HepG2 (cell line): ENCODE data around the gene F12. TPM values are rescaled to one million over a fixed set of nuclear protein-coding genes. Genes with fewer than 3 reads are reported as not detected.

Experiments
- CEBPB ChIP-seq: IDR thresholded peaks from 2 replicates; pipeline ENCODE4 v1.6.1; 2011; ENCODE audit warnings: low read depth, low read length, improper control_type of control experiment, borderline replicate concordance
- HOXD1 ChIP-seq: sonication (generic); formaldehyde crosslinking; IDR thresholded peaks from 2 replicates; pipeline ENCODE4 v1.5.0; 2020; ENCODE audit warnings: missing genetic modification reagents
- NAIF1 ChIP-seq: sonication (generic); formaldehyde crosslinking; IDR thresholded peaks from 2 replicates; pipeline ENCODE4 v1.5.0; 2020; ENCODE audit warnings: mild to moderate bottlenecking, missing genetic modification reagents, borderline replicate concordance
- ONECUT2 ChIP-seq: sonication (generic); formaldehyde crosslinking; IDR thresholded peaks from 2 replicates; pipeline ENCODE4 v1.4.0; 2020; ENCODE audit warnings: missing genetic modification reagents
- POLR2G ChIP-seq: fragments of 200-400 bp; formaldehyde crosslinking; IDR thresholded peaks from 2 replicates; pipeline ENCODE4 v1.6.1; 2018; ENCODE audit warnings: mild to moderate bottlenecking, low read depth, low read length, moderate library complexity
- PTBP1 ChIP-seq: fragments of 200-400 bp; formaldehyde crosslinking; IDR thresholded peaks from 2 replicates; pipeline ENCODE4 v1.6.1; 2018; ENCODE audit warnings: low read length, low read depth; ENCODE audit not compliant: poor library complexity, severe bottlenecking
- SP5 ChIP-seq: IDR thresholded peaks from 2 replicates; pipeline ENCODE4 v1.6.1; 2016; ENCODE audit warnings: low read depth, borderline replicate concordance
- YEATS2 ChIP-seq: sonication (generic); formaldehyde crosslinking; IDR thresholded peaks from 2 replicates; pipeline ENCODE4 v1.4.0; 2020; ENCODE audit warnings: missing genetic modification reagents, borderline replicate concordance
- ZNF230 ChIP-seq: sonication (generic); formaldehyde crosslinking; IDR thresholded peaks from 2 replicates; pipeline ENCODE4 v1.4.0; 2020; ENCODE audit warnings: mild to moderate bottlenecking, missing genetic modification reagents
- ZNF367 ChIP-seq: sonication (generic); formaldehyde crosslinking; IDR thresholded peaks from 2 replicates; pipeline ENCODE4 v1.4.0; 2020; ENCODE audit warnings: missing genetic modification reagents, borderline replicate concordance
- ZNF530 ChIP-seq: sonication (generic); formaldehyde crosslinking; IDR thresholded peaks from 2 replicates; pipeline ENCODE4 v1.5.0; 2020; ENCODE audit warnings: low read depth, mild to moderate bottlenecking, missing genetic modification reagents
- ZNF546 ChIP-seq: sonication (generic); formaldehyde crosslinking; conservative IDR thresholded peaks from 2 replicates; pipeline ENCODE4 v1.8.1; 2023; ENCODE audit warnings: mild to moderate bottlenecking, missing genetic modification reagents
- ZNF562 ChIP-seq: sonication (generic); formaldehyde crosslinking; IDR thresholded peaks from 2 replicates; pipeline ENCODE4 v1.8.0; 2022; ENCODE audit warnings: missing genetic modification reagents, borderline replicate concordance
- ZNF766 ChIP-seq: sonication (generic); formaldehyde crosslinking; IDR thresholded peaks from 2 replicates; pipeline ENCODE4 v1.5.0; 2020; ENCODE audit warnings: missing genetic modification reagents, borderline replicate concordance
- ZNF816 ChIP-seq: sonication (generic); formaldehyde crosslinking; IDR thresholded peaks from 2 replicates; pipeline ENCODE4 v1.8.0; 2022; ENCODE audit warnings: missing genetic modification reagents, mild to moderate bottlenecking, borderline replicate concordance
- ZSCAN21 ChIP-seq: sonication (generic); formaldehyde crosslinking; IDR thresholded peaks from 2 replicates; pipeline ENCODE4 v1.8.0; 2022; ENCODE audit warnings: mild to moderate bottlenecking, missing genetic modification reagents, moderate library complexity, borderline replicate concordance
- ZSCAN25 ChIP-seq: sonication (generic); formaldehyde crosslinking; IDR thresholded peaks from 2 replicates; pipeline ENCODE4 v1.8.0; 2022; ENCODE audit warnings: mild to moderate bottlenecking, missing genetic modification reagents
- polyA plus RNA-seq, 8 experiments: library from polyadenylated mRNA; depleted of rRNA in 3 of 8; stranded (reverse) in 7 of 8; unstranded in 1 of 8; fragments of >200 nt; fragmentation: Illumina TruSeq in 4 of 8; extraction: Trizol in 4 of 8; gene quantifications; 2 replicates each; pipeline versions ENCODE4 v1.2.1 to v1.2.3, GENCODE V29; 2011 to 2016; ENCODE audit warnings: low read depth in 4 of 8, missing spikeins in 1 of 8, mixed read lengths in 1 of 8; ENCODE audit not compliant: insufficient read depth in 1 of 8
- total RNA-seq, 5 experiments: library from RNA; depleted of rRNA; stranded (reverse); fragments of >200 nt; fragmentation: Illumina TruSeq; extraction: Trizol; gene quantifications; 2 replicates each; pipeline ENCODE4 v1.2.3, GENCODE V29; 2016; ENCODE audit warnings: low read depth in 1 of 5
- TF ChIP-seq, protein P1 (sequence below): sonication (generic); formaldehyde crosslinking; IDR thresholded peaks from 2 replicates; pipeline ENCODE4 v1.4.0; 2020; ENCODE audit warnings: missing genetic modification reagents
- TF ChIP-seq, protein P2 (sequence below): sonication (generic); formaldehyde crosslinking; IDR thresholded peaks from 2 replicates; pipeline ENCODE4 v1.9.0; 2021; ENCODE audit warnings: missing genetic modification reagents, borderline replicate concordance
- TF ChIP-seq, protein P3 (sequence below): sonication (generic); formaldehyde crosslinking; IDR thresholded peaks from 2 replicates; pipeline ENCODE4 v1.5.1; 2020; ENCODE audit warnings: mild to moderate bottlenecking, missing genetic modification reagents, moderate library complexity

F12 gene
- total and polyA plus RNA-seq, 2 of the 13 experiments (the other 11 are each of a cell fraction or from before 2014, with no cell fraction given), result 2.5 to 3.0 TPM

DNA sequence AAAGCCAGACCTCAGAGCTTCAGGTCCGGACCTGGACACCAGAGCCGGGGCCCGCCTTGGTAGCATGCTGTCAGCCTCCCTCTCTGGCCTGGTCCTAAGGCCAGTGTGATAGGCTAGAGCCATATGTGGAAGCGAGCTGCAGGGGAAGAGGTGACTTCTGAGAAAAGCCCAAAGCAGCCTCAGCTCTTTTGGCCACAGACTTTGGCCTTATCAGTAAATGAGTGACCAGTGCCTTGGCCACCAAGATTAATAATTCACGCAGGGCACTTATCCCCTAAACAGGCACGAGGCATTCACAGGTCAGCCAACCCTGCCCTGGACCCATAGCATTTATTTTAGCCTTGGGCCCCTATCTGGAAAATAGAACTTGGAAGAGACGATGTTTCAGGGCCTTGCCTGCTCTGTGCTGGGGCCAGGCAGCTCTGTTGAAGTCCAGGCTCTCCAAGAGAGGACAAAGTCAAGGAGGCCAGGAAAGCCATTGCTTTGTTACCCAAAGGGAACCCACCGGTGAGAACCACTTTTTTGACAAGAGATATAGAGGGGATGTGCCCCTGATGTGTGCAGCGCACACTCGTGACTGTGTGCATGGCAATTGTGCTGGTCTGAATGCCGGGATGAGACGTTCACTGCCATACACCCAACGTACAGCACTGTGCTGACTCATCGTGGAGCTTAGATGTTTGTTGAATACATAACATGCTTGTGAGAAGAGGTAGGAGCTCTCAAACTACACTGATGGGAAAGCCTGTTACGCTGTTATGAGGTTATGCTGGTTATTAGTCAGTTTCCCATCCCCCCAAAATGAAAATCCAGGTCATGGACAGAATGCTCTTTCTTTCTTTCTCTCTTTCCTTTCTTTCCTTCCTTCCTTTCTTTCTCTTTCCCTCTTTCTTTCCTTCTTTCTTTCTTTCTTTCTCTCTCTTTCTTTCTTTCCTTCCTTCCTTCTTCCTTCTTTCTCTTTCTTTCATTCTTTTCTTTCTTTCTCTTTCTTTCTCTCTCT is 30.2 kb downstream of the F12 start (continued):
- TF ChIP-seq, protein P1, sequence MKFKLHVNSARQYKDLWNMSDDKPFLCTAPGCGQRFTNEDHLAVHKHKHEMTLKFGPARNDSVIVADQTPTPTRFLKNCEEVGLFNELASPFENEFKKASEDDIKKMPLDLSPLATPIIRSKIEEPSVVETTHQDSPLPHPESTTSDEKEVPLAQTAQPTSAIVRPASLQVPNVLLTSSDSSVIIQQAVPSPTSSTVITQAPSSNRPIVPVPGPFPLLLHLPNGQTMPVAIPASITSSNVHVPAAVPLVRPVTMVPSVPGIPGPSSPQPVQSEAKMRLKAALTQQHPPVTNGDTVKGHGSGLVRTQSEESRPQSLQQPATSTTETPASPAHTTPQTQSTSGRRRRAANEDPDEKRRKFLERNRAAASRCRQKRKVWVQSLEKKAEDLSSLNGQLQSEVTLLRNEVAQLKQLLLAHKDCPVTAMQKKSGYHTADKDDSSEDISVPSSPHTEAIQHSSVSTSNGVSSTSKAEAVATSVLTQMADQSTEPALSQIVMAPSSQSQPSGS (CRISPR knock-in tag), result peak; percentile 46
- TF ChIP-seq ZNF367 (CRISPR knock-in tag), result no peak
- TF ChIP-seq POLR2G, result peak; percentile 93
- no peak for TF ChIP-seq ZNF530 (CRISPR knock-in tag)
- peak; percentile 38; the same call in 1 of the 2 replicates for TF ChIP-seq HOXD1 (CRISPR knock-in tag)
- TF ChIP-seq CEBPB, result no peak
- TF ChIP-seq ZNF562 (CRISPR knock-in tag), result no peak
- peak; percentile 87 for TF ChIP-seq ZNF766
- TF ChIP-seq, protein P2, sequence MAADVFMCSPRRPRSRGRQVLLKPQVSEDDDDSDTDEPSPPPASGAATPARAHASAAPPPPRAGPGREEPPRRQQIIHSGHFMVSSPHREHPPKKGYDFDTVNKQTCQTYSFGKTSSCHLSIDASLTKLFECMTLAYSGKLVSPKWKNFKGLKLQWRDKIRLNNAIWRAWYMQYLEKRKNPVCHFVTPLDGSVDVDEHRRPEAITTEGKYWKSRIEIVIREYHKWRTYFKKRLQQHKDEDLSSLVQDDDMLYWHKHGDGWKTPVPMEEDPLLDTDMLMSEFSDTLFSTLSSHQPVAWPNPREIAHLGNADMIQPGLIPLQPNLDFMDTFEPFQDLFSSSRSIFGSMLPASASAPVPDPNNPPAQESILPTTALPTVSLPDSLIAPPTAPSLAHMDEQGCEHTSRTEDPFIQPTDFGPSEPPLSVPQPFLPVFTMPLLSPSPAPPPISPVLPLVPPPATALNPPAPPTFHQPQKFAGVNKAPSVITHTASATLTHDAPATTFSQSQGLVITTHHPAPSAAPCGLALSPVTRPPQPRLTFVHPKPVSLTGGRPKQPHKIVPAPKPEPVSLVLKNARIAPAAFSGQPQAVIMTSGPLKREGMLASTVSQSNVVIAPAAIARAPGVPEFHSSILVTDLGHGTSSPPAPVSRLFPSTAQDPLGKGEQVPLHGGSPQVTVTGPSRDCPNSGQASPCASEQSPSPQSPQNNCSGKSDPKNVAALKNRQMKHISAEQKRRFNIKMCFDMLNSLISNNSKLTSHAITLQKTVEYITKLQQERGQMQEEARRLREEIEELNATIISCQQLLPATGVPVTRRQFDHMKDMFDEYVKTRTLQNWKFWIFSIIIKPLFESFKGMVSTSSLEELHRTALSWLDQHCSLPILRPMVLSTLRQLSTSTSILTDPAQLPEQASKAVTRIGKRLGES, result peak; percentile 86; the same call in 1 of the 2 replicates
- TF ChIP-seq ONECUT2 (CRISPR knock-in tag), result peak; percentile 33
- TF ChIP-seq ZNF546 (CRISPR knock-in tag), result no peak
- 0 out of 2 replicates have a peak, but pooled peaks have one; percentile 17 for TF ChIP-seq SP5
- TF ChIP-seq PTBP1, result no peak
- TF ChIP-seq NAIF1, result 0 out of 2 replicates have a peak, but pooled peaks have one; percentile 34
- TF ChIP-seq YEATS2, result 0 out of 2 replicates have a peak, but pooled peaks have one; percentile 52
- no peak for TF ChIP-seq ZSCAN21 (CRISPR knock-in tag)
- TF ChIP-seq ZNF230 (CRISPR knock-in tag), result peak; percentile 79
- peak; percentile 61; the same call in 1 of the 2 replicates for TF ChIP-seq ZSCAN25 (CRISPR knock-in tag)
- TF ChIP-seq, protein P3, sequence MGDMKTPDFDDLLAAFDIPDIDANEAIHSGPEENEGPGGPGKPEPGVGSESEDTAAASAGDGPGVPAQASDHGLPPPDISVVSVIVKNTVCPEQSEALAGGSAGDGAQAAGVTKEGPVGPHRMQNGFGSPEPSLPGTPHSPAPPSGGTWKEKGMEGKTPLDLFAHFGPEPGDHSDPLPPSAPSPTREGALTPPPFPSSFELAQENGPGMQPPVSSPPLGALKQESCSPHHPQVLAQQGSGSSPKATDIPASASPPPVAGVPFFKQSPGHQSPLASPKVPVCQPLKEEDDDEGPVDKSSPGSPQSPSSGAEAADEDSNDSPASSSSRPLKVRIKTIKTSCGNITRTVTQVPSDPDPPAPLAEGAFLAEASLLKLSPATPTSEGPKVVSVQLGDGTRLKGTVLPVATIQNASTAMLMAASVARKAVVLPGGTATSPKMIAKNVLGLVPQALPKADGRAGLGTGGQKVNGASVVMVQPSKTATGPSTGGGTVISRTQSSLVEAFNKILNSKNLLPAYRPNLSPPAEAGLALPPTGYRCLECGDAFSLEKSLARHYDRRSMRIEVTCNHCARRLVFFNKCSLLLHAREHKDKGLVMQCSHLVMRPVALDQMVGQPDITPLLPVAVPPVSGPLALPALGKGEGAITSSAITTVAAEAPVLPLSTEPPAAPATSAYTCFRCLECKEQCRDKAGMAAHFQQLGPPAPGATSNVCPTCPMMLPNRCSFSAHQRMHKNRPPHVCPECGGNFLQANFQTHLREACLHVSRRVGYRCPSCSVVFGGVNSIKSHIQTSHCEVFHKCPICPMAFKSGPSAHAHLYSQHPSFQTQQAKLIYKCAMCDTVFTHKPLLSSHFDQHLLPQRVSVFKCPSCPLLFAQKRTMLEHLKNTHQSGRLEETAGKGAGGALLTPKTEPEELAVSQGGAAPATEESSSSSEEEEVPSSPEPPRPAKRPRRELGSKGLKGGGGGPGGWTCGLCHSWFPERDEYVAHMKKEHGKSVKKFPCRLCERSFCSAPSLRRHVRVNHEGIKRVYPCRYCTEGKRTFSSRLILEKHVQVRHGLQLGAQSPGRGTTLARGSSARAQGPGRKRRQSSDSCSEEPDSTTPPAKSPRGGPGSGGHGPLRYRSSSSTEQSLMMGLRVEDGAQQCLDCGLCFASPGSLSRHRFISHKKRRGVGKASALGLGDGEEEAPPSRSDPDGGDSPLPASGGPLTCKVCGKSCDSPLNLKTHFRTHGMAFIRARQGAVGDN (CRISPR knock-in tag), result peak; percentile 90
- TF ChIP-seq ZNF816 (CRISPR knock-in tag), result no peak; the same call in 1 of the 2 replicates
